Activated T-cell treated with anti-CD3 and anti-CD28 coated beads for 1 hour (primary cell): ENCODE data around the gene ADD1.
A peak's percentile ranks its signal among the peaks of the same experiment; 100 is the strongest.
"Not testable (repeated sequence)": the region's sequence is repeated elsewhere in the genome, so short reads cannot be mapped to it uniquely, and the experiment has no call there.

ENCODE experiments used
- DNase-seq: peaks from one replicate; pipeline ENCODE4 v3.0.0-alpha.2; 2020; ENCODE audit warnings: low read depth

Gene ADD1

DNA sequence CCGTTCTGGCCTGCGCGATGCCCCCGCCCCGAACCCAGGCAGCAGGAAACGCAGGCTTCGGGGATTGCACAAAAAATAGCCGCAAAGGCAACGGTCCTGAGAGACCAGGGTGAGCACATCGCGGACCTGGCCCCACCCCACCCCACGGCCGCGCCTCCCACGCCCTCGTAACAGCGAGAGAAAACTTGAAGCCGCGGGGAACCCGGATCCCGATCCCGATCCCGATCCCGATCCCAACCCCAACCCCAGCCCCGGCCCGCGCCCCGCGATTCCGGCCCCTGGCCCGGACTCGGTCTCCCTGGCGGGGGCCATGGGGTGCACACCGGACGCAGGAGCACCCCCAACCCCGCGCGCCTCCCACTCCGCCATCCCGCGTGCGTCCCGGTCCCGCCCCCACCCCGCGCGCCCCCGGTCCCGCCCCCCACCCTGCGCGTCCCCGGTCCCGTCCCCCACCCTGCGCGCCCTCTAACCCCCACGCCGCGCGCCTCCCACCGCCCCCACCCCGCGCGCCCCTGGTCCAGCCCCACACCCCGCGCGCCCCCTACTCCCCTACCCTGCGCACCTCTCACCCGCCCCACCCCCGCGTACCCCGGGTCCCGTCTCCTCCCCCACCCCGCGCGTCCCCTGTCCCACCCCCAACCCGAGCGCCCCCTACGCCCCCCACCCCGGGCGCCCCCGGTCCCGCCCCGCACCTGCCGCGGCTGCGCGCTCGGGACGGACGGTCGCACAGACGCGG is 90.6 kb downstream of the ADD1 start:
- DNase-seq = no peak

DNA sequence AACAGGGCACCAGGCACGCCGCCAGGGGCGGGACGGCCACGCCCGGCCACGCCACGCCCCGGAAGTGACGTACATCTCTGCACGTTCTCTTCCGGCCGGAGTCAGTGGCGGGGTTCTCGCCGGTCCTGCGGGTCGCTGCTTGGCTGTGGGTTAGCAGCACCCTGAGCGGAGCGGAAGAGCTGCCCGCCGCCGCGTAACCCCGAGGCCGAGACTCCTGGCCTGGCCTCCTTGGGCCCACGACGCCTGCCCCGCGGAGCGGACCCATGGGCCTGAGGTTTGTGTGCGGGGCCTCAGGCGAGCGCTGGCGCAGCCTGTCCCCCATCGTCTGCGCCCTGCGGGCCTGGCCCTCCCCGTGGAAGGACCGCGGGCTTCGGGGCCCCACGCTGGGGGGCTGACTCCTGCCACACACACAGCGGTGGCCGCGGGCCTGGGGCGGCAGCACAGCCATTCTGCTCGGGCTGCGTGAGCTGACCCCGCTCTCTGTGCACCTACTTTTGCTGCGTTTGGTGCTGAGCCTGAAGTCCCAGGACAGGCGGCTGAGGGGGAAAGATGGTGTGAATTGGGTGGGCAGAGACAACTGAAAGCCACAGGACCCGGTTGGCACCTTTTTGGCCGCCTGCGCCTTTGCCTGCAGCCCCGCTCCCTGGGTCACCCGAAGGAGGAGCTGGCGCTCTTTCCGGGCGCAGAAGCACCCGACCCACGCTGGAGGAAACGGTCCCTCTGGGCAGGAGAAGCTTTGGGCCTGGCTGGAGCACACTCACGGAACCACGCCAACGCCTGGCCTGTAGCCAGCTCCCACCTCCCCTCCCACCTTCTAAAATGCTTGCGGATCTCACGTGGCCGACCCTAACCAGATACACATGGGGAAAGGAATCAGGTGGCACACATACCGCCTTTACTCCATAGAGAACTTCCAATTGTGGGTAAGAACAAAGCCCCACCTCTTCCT is 91.4 kb downstream of the ADD1 start:
- DNase-seq = peak; percentile 98

DNA sequence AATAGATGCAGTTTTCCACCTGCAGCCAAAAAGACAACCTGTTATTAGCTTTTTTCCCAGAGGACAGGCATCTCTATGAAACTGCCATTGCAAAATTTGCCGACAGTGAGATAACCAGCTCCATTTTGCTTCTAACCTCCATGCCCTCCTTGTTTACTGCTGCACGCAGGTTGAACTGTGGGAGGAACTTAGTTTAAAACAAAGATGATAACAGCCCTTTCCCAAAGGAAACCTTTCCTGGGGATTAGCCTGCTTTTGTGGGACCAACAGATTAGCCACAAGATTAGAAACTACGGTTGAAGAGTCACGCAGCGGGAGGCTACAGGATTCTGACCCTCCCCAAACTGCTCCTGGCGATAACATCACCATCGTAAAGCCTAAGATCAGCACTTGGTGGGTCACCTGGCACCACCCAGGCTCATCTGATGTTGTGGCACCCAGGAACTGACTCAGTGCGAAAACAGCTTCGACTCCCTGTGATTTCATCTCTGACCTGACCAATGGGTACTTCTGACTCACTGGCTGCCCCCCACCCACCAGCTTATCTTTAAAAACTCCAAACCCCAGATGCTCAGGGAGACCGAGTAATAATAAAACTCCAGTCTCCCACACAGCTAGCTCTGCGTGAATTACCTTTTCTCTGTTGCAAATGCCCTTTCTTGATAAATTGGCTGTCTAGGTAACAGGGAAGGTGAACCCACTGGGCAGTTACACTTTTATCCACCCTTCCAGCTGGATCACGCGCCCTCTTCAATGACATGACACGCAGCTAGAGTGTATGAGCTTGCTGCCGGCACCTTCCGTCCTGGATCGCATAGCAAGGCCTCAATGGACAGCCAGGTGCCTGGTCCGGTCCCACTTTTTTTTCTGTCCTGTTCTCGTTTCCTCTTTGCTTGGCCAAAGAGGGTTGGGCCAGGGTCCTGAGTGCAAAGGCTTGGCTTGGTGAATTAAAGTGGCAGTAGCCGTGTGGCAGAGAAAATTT is 92.4 kb downstream of the ADD1 start:
- no peak for DNase-seq

DNA sequence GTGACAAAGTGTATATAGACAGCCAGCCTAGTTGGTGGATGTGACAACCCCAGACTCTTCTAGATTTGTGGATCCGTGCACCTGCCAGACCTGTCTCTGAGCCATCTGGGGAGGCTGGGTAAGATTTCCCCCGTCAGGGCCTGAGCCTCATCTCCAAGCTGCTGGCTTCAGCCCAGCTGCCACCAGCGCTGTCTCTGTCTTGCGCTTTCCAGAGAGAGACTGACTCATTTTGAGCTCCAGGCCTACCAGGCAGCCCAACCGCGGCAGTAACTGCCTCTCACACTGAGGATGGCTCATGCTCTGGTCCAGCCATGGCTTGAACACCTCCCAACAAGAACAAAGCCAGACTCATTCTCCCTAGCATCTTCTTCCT is 93.1 kb downstream of the ADD1 start:
- DNase-seq = no peak

DNA sequence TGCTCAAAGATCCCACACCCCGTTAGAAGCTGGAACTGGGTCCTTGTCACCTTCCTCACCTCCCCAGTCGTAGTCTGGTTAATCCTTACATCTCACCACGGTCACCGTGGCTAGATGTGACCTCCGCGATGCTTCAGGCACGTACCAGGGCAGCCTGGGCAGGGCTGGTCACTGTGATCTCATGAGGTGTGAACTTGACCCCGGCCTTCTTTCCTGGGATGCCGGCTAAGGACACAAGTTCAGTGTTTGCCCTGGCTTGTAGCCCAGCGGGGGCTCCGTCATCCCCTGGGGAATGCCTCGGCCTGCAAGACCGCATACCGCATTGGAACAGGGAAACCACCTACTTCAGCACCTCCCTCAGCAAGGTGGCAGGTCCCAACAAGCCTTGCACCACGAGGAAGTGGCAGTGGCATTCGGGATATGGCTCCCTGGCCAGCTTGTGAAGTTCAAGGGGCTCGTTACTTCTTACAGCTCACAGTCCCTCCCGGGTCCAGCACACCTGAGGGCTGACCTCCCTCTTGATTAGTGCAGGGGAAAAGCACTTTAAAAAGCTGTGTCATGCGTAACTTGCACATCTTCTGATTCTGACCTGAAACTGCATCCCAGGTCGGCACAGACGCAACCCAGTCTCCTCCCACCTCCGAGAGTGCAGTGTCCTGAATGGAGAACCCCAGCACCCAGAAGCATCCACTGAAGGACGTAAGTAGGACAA is 93.7 kb downstream of the ADD1 start:
- DNase-seq = no peak

DNA sequence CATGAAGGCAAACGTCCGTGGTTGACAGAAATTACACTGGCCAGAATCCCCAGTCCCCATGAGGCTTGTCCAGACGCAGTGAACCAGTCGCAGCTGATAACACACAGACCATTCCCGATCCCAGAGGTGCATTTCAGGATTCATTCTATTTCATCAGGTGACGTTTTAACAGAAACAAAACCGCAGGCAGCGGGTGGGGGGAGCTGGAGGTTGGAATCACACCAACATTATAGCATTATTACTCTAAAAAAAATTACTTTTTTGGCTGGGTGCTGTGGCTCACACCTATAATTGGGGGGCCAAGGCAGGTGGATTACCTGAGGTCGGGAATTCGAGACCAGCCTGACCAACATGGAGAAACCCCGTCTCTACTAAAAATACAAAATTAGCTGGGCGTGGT is 94.3 kb downstream of the ADD1 start:
- no peak for DNase-seq

DNA sequence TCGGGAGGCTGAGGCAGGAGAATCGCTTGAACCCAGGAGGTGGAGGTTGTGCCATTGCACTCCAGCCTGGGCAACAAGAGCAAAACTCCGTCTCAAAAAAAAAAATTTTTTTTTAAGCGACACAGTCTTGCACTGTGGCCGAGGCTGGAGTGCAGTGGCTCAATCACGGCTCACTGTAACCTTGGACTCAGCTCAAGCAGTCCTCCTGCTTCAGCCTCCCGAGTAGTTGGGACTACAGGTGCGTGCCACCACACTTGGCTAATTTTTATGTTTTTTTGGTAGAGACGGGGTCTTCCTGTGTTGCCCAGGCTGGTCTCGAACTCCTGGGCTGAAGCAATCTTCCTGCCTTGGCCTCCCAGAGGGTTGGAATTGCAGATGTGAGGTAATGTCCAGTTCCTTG is 94.8 kb downstream of the ADD1 start:
- DNase-seq = not testable (repeated sequence)

DNA sequence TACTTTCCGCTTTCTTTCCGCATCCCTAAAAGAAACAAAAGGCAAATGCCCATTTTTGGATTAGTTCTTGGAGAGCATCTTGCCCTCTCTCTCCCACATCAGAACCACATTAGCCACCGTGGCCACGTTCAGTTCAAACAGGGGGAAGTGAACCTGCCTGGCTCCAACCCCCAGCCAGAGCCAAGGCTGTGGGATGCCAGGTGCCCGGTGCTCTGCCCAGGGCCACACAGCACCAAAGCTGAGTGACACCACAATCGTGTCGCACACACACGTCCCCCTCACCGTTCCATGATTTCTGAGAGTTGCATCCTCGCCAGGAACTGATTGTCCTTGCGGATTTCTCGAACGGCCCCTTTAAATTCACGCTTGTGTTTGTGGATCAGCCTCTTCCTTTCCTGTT is 95.3 kb downstream of the ADD1 start:
- DNase-seq = no peak

DNA sequence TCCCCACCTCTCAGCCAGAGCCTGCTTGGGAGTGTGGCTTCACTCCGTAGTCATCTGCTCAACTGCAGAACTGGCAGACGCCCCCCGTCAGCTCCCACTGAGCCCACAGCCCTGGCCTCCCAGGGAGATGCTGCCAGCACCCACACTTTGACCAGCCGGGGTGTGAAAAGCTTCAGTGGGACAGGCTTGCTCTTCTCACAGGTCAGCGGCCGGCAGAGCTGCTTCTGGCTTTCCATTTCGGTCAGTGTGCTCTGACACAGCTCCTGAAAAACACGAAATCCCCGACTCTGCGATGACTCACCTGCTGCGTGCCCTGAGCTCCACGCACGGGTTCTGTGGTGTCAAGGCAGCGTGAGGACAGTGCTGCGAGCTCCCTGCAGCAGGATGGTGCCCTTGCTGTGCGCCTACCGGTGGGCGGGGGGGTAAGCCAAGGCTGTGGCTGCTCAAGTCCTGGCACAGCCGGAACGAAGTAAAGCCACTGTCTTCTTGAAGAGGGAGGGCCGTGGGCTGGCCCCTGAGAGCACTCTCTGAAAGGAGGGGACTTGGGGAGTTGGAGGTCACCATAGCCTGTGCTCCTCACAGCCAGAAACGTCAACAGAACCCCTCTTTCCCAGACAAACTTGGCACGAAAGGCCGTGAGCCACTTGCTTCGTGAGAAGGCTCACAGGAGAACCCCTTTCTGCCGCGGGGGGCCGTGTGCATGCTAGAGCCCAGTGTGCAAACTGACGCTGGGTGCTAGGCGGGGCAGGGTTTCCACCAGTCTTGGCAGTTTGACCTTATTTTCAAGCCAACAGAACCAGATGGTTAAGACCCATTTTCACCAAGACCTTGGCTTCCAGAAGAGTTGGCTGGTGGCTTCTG is 96.0 kb downstream of the ADD1 start:
- no peak for DNase-seq

DNA sequence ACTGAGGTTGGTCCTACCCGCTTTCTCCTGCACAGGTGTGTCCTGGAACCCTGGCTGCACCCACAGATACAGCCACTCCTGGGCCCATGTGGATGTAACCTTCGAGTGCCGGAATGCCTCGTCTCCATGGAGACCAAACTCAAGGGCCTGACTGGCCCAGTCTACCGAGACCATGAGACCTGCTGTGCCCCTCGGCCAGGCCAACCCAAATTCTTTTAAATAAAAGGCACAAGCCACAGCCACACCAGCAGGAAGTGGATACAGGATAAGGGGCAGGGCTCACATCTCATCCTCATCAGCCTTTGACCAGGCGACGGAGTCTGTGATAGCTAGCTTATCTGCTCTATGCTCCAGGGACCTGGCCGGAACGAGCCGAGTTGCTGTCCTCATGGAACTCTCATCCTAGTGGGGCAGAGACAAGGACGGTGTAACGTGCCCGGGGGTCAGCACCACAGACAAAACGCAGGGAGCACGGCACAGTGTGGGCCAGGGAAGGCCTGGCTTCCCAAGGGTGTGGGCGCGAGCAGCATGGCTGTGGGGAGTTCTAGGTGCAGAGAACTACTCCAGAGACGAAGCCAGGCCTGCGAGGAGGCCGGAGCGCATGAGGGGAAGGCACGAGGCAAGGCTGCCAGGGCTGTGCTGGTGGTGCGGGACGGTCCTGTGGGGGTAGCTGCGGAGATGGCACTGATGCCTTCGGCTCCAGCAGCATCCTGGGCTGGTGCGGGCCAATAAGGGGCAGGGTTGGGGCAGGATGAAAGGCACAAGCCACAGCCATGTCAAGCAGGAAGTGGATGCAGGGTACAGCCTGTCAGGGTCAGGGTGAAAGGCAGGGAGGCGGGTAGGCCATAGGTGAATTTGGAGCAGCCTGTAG is 96.9 kb downstream of the ADD1 start:
- no peak for DNase-seq

DNA sequence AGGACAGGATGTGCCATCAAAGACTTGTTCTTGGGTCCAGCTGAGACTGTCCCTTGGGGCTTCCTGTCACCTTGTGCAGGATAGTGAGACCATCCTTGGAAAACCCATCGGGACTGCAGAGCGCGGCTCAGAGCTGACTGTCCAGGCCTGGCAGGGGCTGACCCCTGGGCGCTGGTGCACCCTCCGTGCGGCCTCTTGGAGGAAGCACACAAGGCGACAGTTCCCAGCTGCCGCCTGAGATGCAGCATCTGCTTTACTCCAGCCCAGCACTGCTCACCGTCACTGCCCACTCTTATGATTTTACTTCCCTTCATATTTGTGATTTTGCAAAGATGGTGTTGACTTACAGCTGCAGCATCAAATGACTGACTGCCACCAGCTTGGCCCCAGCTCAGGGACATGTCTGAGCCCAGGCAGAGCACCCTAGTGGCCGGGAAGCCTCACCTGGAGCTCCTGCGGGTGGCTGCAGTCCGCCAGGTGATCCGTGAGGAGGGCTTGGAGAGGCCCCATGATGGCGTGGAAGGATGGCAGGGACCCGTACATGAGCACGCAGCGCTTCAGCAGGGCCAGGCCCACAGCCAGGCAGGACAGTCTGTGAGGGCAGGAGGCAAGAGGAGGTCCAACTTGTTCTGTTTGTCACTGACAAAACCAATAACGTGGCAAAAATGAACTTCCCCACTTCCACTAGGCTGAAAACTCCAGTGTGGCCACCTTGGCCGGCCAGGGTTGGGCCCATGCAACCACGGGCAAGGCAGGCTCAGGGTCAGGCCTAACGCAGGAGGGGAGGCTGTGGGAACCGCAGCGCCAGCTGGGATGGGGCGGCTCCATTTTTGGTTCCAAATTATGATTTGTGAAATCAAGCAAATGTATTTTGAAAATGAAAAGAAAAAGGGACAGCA is 97.7 kb downstream of the ADD1 start:
- DNase-seq = no peak

DNA sequence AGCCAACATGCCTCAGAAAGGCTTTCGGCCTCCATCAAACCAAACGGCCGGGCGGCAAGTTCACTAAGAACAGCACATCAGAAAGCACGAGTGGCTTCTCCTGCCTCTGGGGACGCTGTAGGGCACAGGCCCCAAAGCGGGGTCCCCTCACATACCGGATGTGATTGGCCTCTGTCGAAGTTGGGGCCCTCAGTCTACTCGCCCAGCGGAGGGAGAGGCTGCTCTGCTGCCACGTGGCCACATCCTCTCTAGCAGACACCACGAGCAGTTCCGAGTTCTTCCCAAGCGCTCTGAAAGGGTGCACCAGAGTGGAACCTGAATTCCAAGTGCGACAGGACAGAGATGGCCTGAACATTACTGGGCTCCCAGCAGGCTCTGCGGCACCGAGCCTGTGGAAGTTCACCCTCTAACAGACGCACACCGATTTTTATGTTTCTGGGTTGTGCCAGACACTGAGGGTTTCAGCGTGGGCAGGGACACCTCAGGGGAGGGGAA is 98.4 kb downstream of the ADD1 start:
- DNase-seq = no peak

DNA sequence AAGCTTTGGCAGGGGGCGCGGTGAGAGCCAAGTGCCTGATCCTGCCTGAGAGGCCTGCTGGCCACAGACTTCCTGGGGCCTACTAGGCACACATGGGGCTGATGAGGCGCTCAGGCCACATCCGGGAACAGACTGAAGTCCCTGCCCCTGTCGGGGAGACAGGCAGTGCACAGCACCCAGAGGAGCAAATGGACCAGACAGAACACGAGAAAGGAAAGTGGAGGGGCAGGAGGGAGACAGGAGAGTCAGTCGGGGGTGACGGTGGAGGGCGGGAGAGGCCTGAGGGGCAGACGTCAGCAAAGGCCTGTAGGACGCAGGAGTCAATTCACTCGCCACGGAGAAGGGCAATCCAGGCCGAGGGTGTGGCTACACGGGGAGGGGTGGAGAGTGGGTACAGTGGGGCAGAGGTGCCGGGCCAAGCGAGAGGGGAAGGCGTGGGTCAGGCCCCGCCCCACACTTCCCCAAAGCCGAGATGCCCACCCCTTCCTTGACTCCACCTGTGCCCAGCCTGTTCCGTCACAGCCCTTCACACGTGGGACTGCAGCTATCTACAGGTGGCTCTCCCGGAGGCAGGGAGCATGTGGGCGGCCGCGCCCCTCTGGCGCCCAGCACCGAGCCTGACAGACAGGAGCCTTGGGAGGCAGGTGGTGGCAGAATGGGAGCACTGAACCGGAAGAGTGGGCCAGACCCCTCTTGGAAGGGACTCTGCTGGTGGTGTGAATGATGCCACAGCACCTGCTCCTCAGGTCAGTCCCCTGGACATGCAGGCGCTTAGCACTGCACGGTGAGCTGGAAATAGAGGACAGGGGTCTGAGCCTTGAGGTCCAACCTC is 99.1 kb downstream of the ADD1 start:
- DNase-seq = no peak

DNA sequence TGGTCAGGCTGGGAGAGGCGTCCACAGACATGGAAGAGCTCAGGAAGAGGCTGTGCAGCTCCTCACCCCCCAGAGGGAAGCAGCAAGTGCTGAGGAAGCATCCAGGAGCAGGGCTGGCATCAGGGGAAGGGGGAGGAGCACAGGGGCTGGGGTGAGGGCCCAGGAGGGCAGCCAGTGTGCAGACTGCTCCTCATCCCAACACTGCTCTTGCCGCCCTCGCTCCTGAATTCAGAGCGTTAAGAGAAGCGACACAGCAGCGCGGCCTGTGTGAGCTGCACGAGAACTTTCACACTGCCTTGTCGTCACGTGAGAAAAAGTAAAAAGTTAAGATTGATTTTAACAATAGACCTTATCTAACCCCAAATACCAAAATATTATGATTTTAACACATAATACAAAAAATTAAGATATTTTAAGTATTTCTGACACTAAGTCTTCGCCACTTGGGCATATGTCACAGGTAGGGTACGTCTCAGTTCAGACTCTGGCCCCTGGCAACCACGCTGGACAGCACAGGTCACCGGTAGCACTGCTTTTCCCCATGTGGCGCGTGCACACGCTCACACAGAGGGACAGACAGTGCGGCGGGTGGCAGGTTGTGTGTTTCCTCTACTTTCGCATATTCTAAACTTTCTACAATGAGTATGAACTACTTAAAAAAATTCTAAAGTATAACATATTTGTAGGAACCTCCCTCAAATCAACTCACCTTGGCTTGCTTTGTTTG is 99.9 kb downstream of the ADD1 start:
- DNase-seq = no peak

DNA sequence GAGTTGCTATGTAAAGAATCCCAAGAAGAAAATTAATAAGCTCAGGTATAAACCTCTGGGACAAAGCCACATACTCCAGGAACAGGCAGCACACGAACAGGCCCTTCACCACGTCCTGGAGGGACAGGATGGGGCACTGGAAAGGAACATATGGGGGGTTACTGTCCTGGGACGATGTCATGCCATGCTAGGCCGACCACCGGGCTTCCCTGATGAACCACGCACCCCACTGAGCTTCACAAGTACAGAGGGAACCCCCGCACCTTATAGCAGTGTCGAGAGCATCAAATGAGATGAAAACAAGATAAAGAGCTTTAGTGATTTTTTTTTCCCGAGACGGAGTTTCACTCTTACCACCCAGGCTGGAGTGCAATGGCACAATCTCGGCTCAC is 100.4 kb downstream of the ADD1 start:
- no peak for DNase-seq
